Measurements from ENCODE around the gene DOHH.

DOHH gene

GRCh38 chr19:3527238-3527910 is 26.9 kb upstream of the DOHH start:
- Histone ChIP-seq H3K27me3 (ENCODE audit: insufficient read depth, low read length) (no peaks in the 10 kb centered on the region), H3K36me3 (ENCODE audit: insufficient read depth, low read length) (no peaks in the 10 kb centered on the region)

GRCh38 chr19:3526507-3527237 is 26.2 kb upstream of the DOHH start:
- Histone ChIP-seq H3K27ac (ENCODE audit: low read depth, low read length) (no peak overlapping the region), H3K36me3 (ENCODE audit: insufficient read depth, low read length) (no peaks in the 10 kb centered on the region), H3K27me3 (ENCODE audit: insufficient read depth, low read length) (no peaks in the 10 kb centered on the region), H3K79me2 (ENCODE audit: control insufficient read depth, insufficient read depth, low read length, unreplicated experiment) (no peaks in the 10 kb centered on the region), H2AFZ (ENCODE audit: low read length, unreplicated experiment) (no peak overlapping the region), H3K4me1 (ENCODE audit: control insufficient read depth, insufficient read depth, low read length, unreplicated experiment) (no peaks in the 10 kb centered on the region), H3K4me3 (ENCODE audit: low read depth, low read length) (no peak overlapping the region)

More at GRCh38 chr19:3527238-3527910, 26.9 kb upstream of the DOHH start:
- no peak overlapping the region for H2AFZ ChIP-seq (ENCODE audit: low read length, unreplicated experiment)
- no peak overlapping the region for H3K4me3 ChIP-seq (ENCODE audit: low read depth, low read length)
- H3K4me1 ChIP-seq (ENCODE audit: control insufficient read depth, insufficient read depth, low read length, unreplicated experiment), result no peaks in the 10 kb centered on the region
- no peaks in the 10 kb centered on the region for H3K79me2 ChIP-seq (ENCODE audit: control insufficient read depth, insufficient read depth, low read length, unreplicated experiment)
- no peak overlapping the region for H3K27ac ChIP-seq (ENCODE audit: low read depth, low read length)

GRCh38 chr19:3524904-3525451 is 24.5 kb upstream of the DOHH start:
- Histone ChIP-seq H3K4me3 (ENCODE audit: low read depth, low read length) (no peak overlapping the region), H3K27ac (ENCODE audit: low read depth, low read length) (no peak overlapping the region), H3K27me3 (ENCODE audit: insufficient read depth, low read length) (no peaks in the 10 kb centered on the region), H3K36me3 (ENCODE audit: insufficient read depth, low read length) (no peaks in the 10 kb centered on the region), H3K4me1 (ENCODE audit: control insufficient read depth, insufficient read depth, low read length, unreplicated experiment) (no peaks in the 10 kb centered on the region), H3K79me2 (ENCODE audit: control insufficient read depth, insufficient read depth, low read length, unreplicated experiment) (peaks cover 7% of the 10 kb centered on the region), H2AFZ (ENCODE audit: low read length, unreplicated experiment) (no peak overlapping the region)

- no peaks in the 10 kb centered on the region for H3K27me3 ChIP-seq (ENCODE audit: insufficient read depth, low read length)
- H3K79me2 ChIP-seq (ENCODE audit: control insufficient read depth, insufficient read depth, low read length, unreplicated experiment), result peaks cover 11% of the 10 kb centered on the region
- no peak overlapping the region for H2AFZ ChIP-seq (ENCODE audit: low read length, unreplicated experiment)
- H3K27ac ChIP-seq (ENCODE audit: low read depth, low read length), result no peak overlapping the region
- H3K4me1 ChIP-seq (ENCODE audit: control insufficient read depth, insufficient read depth, low read length, unreplicated experiment), result no peaks in the 10 kb centered on the region
- no peaks in the 10 kb centered on the region for H3K36me3 ChIP-seq (ENCODE audit: insufficient read depth, low read length)
- H3K4me3 ChIP-seq (ENCODE audit: low read depth, low read length), result no peak overlapping the region
These were observed 23.8 kb upstream of the DOHH start for GRCh38 chr19:3524078-3524842.

- Histone ChIP-seq H3K36me3 (ENCODE audit: insufficient read depth, low read length) (no peaks in the 10 kb centered on the region), H3K4me1 (ENCODE audit: control insufficient read depth, insufficient read depth, low read length, unreplicated experiment) (no peaks in the 10 kb centered on the region), H2AFZ (ENCODE audit: low read length, unreplicated experiment) (no peak overlapping the region), H3K79me2 (ENCODE audit: control insufficient read depth, insufficient read depth, low read length, unreplicated experiment) (peaks cover 15% of the 10 kb centered on the region), H3K27me3 (ENCODE audit: insufficient read depth, low read length) (no peaks in the 10 kb centered on the region), H3K27ac (ENCODE audit: low read depth, low read length) (no peak overlapping the region), H3K4me3 (ENCODE audit: low read depth, low read length) (no peak overlapping the region)
These were observed 23.0 kb upstream of the DOHH start for GRCh38 chr19:3523361-3524077.

GRCh38 chr19:3522421-3523360 is 22.2 kb upstream of the DOHH start:
- no peaks in the 10 kb centered on the region for H3K4me1 ChIP-seq (ENCODE audit: control insufficient read depth, insufficient read depth, low read length, unreplicated experiment)
- H3K36me3 ChIP-seq (ENCODE audit: insufficient read depth, low read length), result no peaks in the 10 kb centered on the region
- H3K4me3 ChIP-seq (ENCODE audit: low read depth, low read length), result no peak overlapping the region

GRCh38 chr19:3521104-3521445 is 20.6 kb upstream of the DOHH start:
- Histone ChIP-seq H3K36me3 (ENCODE audit: insufficient read depth, low read length) (no peaks in the 10 kb centered on the region), H3K27me3 (ENCODE audit: insufficient read depth, low read length) (no peaks in the 10 kb centered on the region), H3K79me2 (ENCODE audit: control insufficient read depth, insufficient read depth, low read length, unreplicated experiment) (peaks cover 29% of the 10 kb centered on the region), H3K27ac (ENCODE audit: low read depth, low read length) (no peak overlapping the region), H2AFZ (ENCODE audit: low read length, unreplicated experiment) (no peak overlapping the region), H3K4me1 (ENCODE audit: control insufficient read depth, insufficient read depth, low read length, unreplicated experiment) (no peaks in the 10 kb centered on the region), H3K4me3 (ENCODE audit: low read depth, low read length) (no peak overlapping the region)

More at GRCh38 chr19:3522421-3523360, 22.2 kb upstream of the DOHH start:
- peaks cover 20% of the 10 kb centered on the region for H3K79me2 ChIP-seq (ENCODE audit: control insufficient read depth, insufficient read depth, low read length, unreplicated experiment)
- no peak overlapping the region for H3K27ac ChIP-seq (ENCODE audit: low read depth, low read length)
- H3K27me3 ChIP-seq (ENCODE audit: insufficient read depth, low read length), result no peaks in the 10 kb centered on the region
- H2AFZ ChIP-seq (ENCODE audit: low read length, unreplicated experiment), result no peak overlapping the region

- H3K79me2 ChIP-seq (ENCODE audit: control insufficient read depth, insufficient read depth, low read length, unreplicated experiment), result peaks cover 35% of the 10 kb centered on the region
These were observed 20.0 kb upstream of the DOHH start for GRCh38 chr19:3520166-3521103.

GRCh38 chr19:3519126-3519525 is 18.7 kb upstream of the DOHH start:
- H3K4me1 ChIP-seq (ENCODE audit: control insufficient read depth, insufficient read depth, low read length, unreplicated experiment), result no peaks in the 10 kb centered on the region
- H3K79me2 ChIP-seq (ENCODE audit: control insufficient read depth, insufficient read depth, low read length, unreplicated experiment), result peaks cover 46% of the 10 kb centered on the region
- H2AFZ ChIP-seq (ENCODE audit: low read length, unreplicated experiment), result no peak overlapping the region
- no peak overlapping the region for H3K27ac ChIP-seq (ENCODE audit: low read depth, low read length)
- H3K36me3 ChIP-seq (ENCODE audit: insufficient read depth, low read length), result no peaks in the 10 kb centered on the region
- H3K4me3 ChIP-seq (ENCODE audit: low read depth, low read length), result no peak overlapping the region
- no peaks in the 10 kb centered on the region for H3K27me3 ChIP-seq (ENCODE audit: insufficient read depth, low read length)

More at GRCh38 chr19:3520166-3521103, 20.0 kb upstream of the DOHH start:
- H3K27ac ChIP-seq (ENCODE audit: low read depth, low read length), result no peak overlapping the region
- no peaks in the 10 kb centered on the region for H3K4me1 ChIP-seq (ENCODE audit: control insufficient read depth, insufficient read depth, low read length, unreplicated experiment)
- H2AFZ ChIP-seq (ENCODE audit: low read length, unreplicated experiment), result no peak overlapping the region
- no peaks in the 10 kb centered on the region for H3K36me3 ChIP-seq (ENCODE audit: insufficient read depth, low read length)
- H3K4me3 ChIP-seq (ENCODE audit: low read depth, low read length), result no peak overlapping the region
- H3K27me3 ChIP-seq (ENCODE audit: insufficient read depth, low read length), result no peaks in the 10 kb centered on the region
